Astrocyte of the cerebellum (primary cell): ENCODE data around the gene KLF7.
A peak's percentile ranks its signal among the peaks of the same experiment; 100 is the strongest.

ENCODE experiments used
- DNase-seq: peaks from one replicate; pipeline ENCODE4 v3.0.0-alpha.2; 2011; ENCODE audit warnings: low read depth
- H3K4me3 ChIP-seq: 2 replicates; pipeline ENCODE4 v1.5.1; 2011; ENCODE audit warnings: mild to moderate bottlenecking, low read depth, low read length, moderate library complexity
- CTCF ChIP-seq: IDR thresholded peaks from 2 replicates; pipeline ENCODE4 v1.5.1; 2012; ENCODE audit warnings: low read length, low read depth, moderate library complexity, mild to moderate bottlenecking; ENCODE audit errors: missing control alignments
- in situ Hi-C: cut with HindIII; loops from 2 replicates; pipeline ENCODE4 v1.10.0; 2017; ENCODE audit warnings: low sequenced_read_pairs

The KLF7 gene

GRCh38 chr2:207163053-207163755 lies 2.5 kb downstream of the KLF7 start:
- DNase-seq: peak; percentile 84
- peak overlapping the region; percentile 83 for H3K4me3 ChIP-seq
- in situ Hi-C loops: no loop called here
- no peak for TF ChIP-seq CTCF

GRCh38 chr2:207162316-207162715 lies 3.4 kb downstream of the KLF7 start:
- no peak for DNase-seq
- peak overlapping the region; percentile 83 for H3K4me3 ChIP-seq
- TF ChIP-seq CTCF: no peak
- in situ Hi-C loops: no loop called here

- TF ChIP-seq CTCF: no peak
- H3K4me3 ChIP-seq: peak overlapping the region; percentile 83
- no peak for DNase-seq
- in situ Hi-C loops: no loop called here
Measured at GRCh38 chr2:207161247-207162123, 4.3 kb downstream of the KLF7 start.

- H3K4me3 ChIP-seq: no peak overlapping the region
- no peak for DNase-seq
- in situ Hi-C loops: no loop called here
- TF ChIP-seq CTCF: no peak
Measured at GRCh38 chr2:207160115-207160514, 5.6 kb downstream of the KLF7 start.

GRCh38 chr2:207159002-207159401 lies 6.7 kb downstream of the KLF7 start:
- TF ChIP-seq CTCF: no peak
- no peak for DNase-seq
- no peak overlapping the region for H3K4me3 ChIP-seq
- in situ Hi-C loops: no loop called here

- no peak for DNase-seq
- TF ChIP-seq CTCF: no peak
- no peak overlapping the region for H3K4me3 ChIP-seq
- in situ Hi-C loops: no loop called here
Measured at GRCh38 chr2:207157731-207158130, 8.0 kb downstream of the KLF7 start.
